ENCODE results near the gene MARK4.
"Not testable (repeated sequence)": the region's sequence is repeated elsewhere in the genome, so short reads cannot be mapped to it uniquely, and the experiment has no call there.

MARK4 gene

GRCh38 chr19:45250832-45251451 is at the start of gene MARK4:
MARK4 (plus strand) TSS chr19:45251271; CDS start chr19:45251589, 318 bp downstream.
- no peak for DNase-seq (ENCODE audit: low read depth)

GRCh38 chr19:45202637-45203036 is 48.4 kb upstream of the MARK4 start:
- DNase-seq (ENCODE audit: low read depth) = no peak

- DNase-seq (ENCODE audit: low read depth) = no peak
Measured at GRCh38 chr19:45205810-45206209, 45.3 kb upstream of the MARK4 start.

GRCh38 chr19:45206328-45206727 is 44.7 kb upstream of the MARK4 start:
- DNase-seq (ENCODE audit: low read depth) = no peak

GRCh38 chr19:45211751-45212381 is 39.2 kb upstream of the MARK4 start:
- DNase-seq (ENCODE audit: low read depth) = no peak

DNA sequence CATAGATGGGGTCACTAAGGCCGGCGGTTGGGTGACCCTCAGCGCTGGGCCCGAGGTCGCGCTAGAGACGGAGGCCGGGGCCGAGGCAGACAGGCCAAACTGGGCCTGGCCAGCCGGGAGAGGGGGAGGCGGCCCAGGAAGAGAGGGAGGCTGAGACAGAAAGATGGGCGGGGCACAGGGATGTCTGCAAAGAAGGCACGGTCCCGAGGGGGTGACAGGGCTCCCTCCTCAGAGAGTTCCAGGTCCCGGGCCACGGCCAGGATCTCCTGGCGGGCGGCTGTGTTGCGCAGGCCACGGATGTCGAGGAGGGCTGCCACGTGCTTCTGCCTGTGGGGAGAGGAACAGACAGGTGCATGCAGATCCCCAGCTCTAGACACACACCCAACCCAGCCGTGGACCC is 38.0 kb upstream of the MARK4 start:
- DNase-seq (ENCODE audit: low read depth) = no peak

- no peak for DNase-seq (ENCODE audit: low read depth)
Measured at GRCh38 chr19:45215391-45216191, 35.5 kb upstream of the MARK4 start.

DNA sequence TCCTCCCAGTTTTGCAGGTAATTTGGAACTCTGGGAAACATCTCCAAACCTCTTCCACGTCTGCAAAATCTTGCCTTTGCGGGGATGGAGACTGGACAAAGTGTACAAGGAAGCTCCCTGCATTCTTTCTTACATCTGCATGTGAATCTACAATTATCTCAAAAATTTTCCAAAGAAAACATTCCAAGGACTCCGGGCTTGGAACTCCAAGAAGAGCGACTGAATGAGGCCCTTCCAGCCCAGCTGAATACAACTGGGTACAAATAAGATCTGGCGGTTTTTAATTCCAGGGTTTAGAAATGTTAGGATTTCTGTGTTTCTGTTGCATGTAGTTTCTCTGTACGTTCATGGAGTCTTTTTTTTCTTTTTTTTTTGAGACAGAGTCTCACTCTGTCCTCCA is 34.4 kb upstream of the MARK4 start:
- no peak for DNase-seq (ENCODE audit: low read depth)

GRCh38 chr19:45217193-45217956 is 33.7 kb upstream of the MARK4 start:
- DNase-seq (ENCODE audit: low read depth) = no peak

GRCh38 chr19:45217957-45218334 is 33.1 kb upstream of the MARK4 start:
- no peak for DNase-seq (ENCODE audit: low read depth)

DNA sequence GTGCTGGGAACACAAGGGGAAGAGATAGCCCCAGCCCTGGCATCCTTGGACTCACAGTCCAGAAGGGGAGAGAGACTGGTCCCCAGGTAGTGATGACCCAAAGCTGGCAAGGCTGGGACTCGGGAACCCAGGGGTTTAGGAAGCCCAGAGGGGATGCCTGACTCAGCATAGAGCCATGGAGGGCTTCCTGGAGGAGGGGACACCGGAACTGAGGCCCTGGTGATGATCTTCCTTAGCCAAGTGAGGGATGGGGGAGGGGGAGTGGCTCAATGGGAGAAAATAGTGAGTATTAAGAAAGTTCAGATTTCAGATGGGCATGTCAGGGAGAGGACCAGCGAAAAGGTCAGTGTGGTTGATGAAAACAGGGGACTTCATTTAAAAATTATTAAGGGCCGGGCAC is 32.6 kb upstream of the MARK4 start:
- DNase-seq (ENCODE audit: low read depth) = no peak

DNA sequence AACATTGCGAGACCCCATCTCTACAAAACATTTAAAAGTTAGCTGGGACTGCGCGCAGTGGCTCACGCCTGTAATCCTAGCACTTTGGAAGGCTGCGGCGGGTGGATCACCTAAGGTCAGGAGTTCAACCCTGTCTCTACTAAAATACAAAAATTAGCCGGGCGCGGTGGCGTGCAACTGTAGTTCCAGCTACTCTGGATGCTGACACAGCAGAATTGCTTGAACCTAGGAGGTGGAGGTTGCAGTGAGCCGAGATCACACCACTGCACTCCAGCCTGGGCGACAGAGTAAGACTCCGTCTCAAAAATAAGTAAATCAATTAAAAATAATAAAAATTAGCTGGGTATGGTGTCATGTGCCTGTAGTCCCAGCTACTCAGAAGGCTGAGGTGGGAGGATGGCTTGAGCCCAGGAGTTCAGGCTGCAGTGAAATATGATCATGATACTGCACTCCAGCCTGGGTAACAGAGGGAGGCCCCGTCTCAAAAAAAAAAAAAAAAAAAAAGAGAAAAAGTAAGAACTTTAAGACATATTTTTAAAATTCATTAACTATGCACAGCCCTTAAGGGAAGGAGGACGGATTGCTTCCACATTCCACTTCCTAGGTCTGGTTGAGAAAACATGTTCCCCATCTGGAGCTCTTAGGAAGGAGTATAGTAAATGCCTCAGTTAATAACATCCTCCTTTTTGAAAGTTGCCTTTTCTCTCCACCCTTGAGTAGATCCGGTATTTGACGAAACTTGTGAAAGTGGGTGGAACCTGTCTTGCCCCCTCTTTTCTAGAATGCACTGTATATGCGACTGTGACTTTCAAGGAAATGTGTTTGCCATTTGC is 31.9 kb upstream of the MARK4 start:
- no peak for DNase-seq (ENCODE audit: low read depth)

GRCh38 chr19:45222724-45223123 is 28.3 kb upstream of the MARK4 start:
- no peak for DNase-seq (ENCODE audit: low read depth)

GRCh38 chr19:45223879-45224278 is 27.2 kb upstream of the MARK4 start:
- DNase-seq (ENCODE audit: low read depth) = no peak

GRCh38 chr19:45224645-45225044 is 26.4 kb upstream of the MARK4 start:
- no peak for DNase-seq (ENCODE audit: low read depth)

DNA sequence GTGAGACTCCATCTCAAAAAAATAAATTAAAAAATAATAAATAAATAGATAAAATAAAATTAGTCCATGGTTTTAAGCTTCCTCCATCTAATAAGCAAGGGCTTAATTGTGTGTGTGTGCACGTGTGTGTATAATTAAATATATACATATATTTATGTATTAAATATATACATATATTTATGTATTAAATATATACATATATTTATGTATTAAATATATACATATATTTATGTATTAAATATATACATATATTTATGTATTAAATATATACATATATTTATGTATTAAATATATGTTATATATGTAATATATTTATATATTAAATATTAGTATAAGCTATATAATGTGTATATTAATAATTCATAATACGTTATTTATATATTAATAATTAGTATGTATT is 22.0 kb upstream of the MARK4 start:
- not testable (repeated sequence) for DNase-seq (ENCODE audit: low read depth)

- DNase-seq (ENCODE audit: low read depth) = no peak
Measured at GRCh38 chr19:45231891-45232290, 19.2 kb upstream of the MARK4 start.

DNA sequence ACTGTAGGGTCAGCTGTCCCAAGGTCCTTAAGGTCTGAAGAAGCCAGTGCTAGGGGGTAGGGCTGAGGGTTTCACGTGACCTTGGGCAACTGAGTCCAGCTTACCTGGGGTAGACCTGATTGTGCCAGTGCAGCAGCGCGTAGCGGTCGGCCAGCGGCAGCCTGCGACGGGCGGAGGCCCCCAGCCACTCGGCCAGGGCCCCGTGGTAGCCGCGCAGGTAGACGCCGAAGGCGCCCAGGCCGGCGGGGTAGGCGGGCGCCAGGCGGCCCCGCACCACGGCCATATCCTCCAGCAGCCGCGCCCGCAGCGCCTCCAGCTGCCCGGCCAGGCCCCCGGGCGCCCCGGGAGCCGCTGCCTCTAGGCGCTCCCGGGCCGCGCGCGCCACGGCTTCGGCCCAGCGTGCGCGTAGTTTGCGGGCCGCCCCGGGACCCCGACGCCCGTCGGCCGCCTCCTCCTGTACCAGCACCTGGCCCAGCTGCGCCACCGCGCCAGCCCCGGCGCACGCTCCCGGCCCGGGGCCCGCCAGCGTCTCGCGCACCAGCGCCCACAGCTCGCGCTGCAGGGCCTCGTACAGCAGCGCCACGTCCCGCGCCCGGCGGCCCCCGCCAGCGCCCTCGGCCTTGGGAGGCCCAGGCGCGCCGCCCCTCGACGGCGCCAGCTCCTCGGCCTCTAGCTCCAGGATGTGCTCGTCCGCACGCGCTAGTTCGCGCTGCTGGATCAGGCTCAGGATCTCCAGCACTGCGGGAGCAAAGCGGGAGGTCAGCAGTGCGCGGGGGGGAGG is 16.8 kb upstream of the MARK4 start:
- no peak for DNase-seq (ENCODE audit: low read depth)

- no peak for DNase-seq (ENCODE audit: low read depth)
Measured at GRCh38 chr19:45235485-45235884, 15.6 kb upstream of the MARK4 start.

DNA sequence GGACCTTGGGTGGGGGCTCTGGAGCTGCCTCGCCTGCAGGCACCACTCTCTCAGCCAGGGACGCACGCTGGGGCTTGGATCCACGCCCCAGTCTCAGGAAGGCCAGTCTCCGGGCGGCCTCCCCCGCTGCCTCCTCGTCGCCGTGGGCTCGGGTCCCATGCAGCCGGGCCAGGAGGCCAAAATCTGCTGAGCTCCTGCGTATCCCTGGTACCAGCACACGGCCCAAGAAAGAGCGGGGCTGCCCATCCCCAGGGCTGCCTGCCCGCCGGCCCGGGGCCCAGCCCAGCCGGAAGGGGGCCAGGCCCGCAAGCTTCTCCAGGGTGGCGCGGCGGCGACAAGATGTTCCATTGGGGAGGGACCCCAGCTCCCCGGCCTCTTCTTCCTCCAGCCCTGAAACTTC is 12.5 kb upstream of the MARK4 start:
- no peak for DNase-seq (ENCODE audit: low read depth)
